Measurements from ENCODE around the gene USP9X.

- no peak for TF ChIP-seq CTCF (IDR thresholded peaks at IDR 0.05 in 4 of 5, conservative IDR thresholded peaks at IDR 0.05 in 1 of 5)
- TF ChIP-seq POLR2A (IDR thresholded peaks at IDR 0.05) = no peak
Observed at GRCh38 chrX:41076742-41077141, 8.5 kb upstream of the USP9X start.

Data from gastrocnemius medialis (tissue), 4 donors.